ENCODE measurements around the gene GFM2. TPM values are rescaled to one million over a fixed set of nuclear protein-coding genes. Genes with fewer than 3 reads are reported as not detected.
A peak's percentile ranks its signal among the peaks of the same experiment; 100 is the strongest.

The GFM2 gene
- total and polyA plus RNA-seq, 2 experiments from 2014 or later = 28.5 to 50.1 TPM

GRCh38 chr5:74766418-74766848, 484 bp downstream of the GFM2 start:
- ATAC-seq (peak; percentile 40), DNase-seq (ENCODE audit: low spot score) (peak; percentile 72)
- H3K4me3 Mint-ChIP-seq = peak overlapping the region; percentile 100
- peaks cover 28% of the 10 kb centered on the region for H3K36me3 ChIP-seq (ENCODE audit: insufficient read depth)
- H3K4me1 Mint-ChIP-seq = peaks cover 11% of the 10 kb centered on the region
- H3K4me1 ChIP-seq (ENCODE audit: insufficient read depth) = peaks cover 5% of the 10 kb centered on the region
- no peaks in the 10 kb centered on the region for H3K9me2 ChIP-seq (ENCODE audit: insufficient read depth)
- H3F3A ChIP-seq (replicated peaks; ENCODE audit: low read depth) = peaks cover 8% of the 10 kb centered on the region
- peak overlapping the region; percentile 100 for H2AFZ ChIP-seq
- peak overlapping the region; percentile 94 for H3K4me2 ChIP-seq
- H3K27ac ChIP-seq (ENCODE audit: low read depth) = no peak overlapping the region; the same call in 1 of the 2 replicates
- H3K79me2 ChIP-seq (replicated peaks; ENCODE audit: insufficient read depth) = peaks cover 58% of the 10 kb centered on the region
- peak overlapping the region; percentile 99 for H3K4me3 ChIP-seq
- peaks cover 32% of the 10 kb centered on the region for H3K36me3 Mint-ChIP-seq (ENCODE audit: low read depth)
- TF ChIP-seq, protein P1, sequence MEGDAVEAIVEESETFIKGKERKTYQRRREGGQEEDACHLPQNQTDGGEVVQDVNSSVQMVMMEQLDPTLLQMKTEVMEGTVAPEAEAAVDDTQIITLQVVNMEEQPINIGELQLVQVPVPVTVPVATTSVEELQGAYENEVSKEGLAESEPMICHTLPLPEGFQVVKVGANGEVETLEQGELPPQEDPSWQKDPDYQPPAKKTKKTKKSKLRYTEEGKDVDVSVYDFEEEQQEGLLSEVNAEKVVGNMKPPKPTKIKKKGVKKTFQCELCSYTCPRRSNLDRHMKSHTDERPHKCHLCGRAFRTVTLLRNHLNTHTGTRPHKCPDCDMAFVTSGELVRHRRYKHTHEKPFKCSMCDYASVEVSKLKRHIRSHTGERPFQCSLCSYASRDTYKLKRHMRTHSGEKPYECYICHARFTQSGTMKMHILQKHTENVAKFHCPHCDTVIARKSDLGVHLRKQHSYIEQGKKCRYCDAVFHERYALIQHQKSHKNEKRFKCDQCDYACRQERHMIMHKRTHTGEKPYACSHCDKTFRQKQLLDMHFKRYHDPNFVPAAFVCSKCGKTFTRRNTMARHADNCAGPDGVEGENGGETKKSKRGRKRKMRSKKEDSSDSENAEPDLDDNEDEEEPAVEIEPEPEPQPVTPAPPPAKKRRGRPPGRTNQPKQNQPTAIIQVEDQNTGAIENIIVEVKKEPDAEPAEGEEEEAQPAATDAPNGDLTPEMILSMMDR (conservative IDR thresholded peaks at IDR 0.05; ENCODE audit: low read depth in 2 of 2) = peak; percentile 40 to 67
- TF ChIP-seq CREB1 (CRISPR knock-in tag; IDR thresholded peaks at IDR 0.05; ENCODE audit: low read depth) = no peak
- TF ChIP-seq ETS1 (IDR thresholded peaks at IDR 0.05) = no peak
- no peaks in the 10 kb centered on the region for H3K9me3 Mint-ChIP-seq
- H3K27me3 Mint-ChIP-seq (ENCODE audit: insufficient read depth, low read depth, poor library complexity) = peaks cover 3% of the 10 kb centered on the region
- H3K27ac Mint-ChIP-seq = peak overlapping the region; percentile 62
- H3K27me3 ChIP-seq (ENCODE audit: insufficient read depth) = no peaks in the 10 kb centered on the region
- peaks cover 5% of the 10 kb centered on the region; the same call in 1 of the 2 replicates for H4K20me1 ChIP-seq (replicated peaks; ENCODE audit: insufficient read depth)

DNA sequence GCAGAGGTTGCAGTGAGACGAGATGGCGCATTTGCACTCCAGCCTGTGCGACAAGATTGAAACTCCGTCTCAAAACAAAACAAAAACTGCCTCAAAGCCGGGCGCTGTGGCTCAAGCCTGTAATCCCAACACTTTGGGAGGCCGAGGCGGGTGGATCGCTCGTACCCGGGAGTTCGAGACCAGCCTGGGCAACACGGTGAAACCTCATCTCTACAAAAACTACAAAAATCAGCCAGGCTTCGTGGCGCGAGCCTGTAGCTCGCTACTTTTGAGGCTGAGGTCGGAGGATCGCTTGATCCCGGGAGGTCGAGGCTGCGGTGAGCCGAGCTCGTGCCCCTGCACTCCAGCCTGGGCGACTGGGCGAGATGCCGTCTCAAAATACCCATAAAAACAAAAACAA, 988 bp downstream of the GFM2 start:
- Mint-ChIP-seq H3K27me3 (ENCODE audit: insufficient read depth, low read depth, poor library complexity) (peaks cover 3% of the 10 kb centered on the region), H3K36me3 (ENCODE audit: low read depth) (peaks cover 27% of the 10 kb centered on the region), H3K27ac (no peak overlapping the region), H3K9me3 (no peaks in the 10 kb centered on the region), H3K4me1 (peaks cover 11% of the 10 kb centered on the region), H3K4me3 (peak overlapping the region; percentile 100)
- Histone ChIP-seq H3K36me3 (ENCODE audit: insufficient read depth) (peaks cover 29% of the 10 kb centered on the region), H3K4me1 (ENCODE audit: insufficient read depth) (peaks cover 5% of the 10 kb centered on the region), H3K27me3 (ENCODE audit: insufficient read depth) (no peaks in the 10 kb centered on the region), H3K4me2 (peak overlapping the region; percentile 94), H2AFZ (no peak overlapping the region), H3K79me2 (replicated peaks; ENCODE audit: insufficient read depth) (peaks cover 58% of the 10 kb centered on the region), H3K9me2 (ENCODE audit: insufficient read depth) (no peaks in the 10 kb centered on the region), H3F3A (replicated peaks; ENCODE audit: low read depth) (peaks cover 8% of the 10 kb centered on the region), H3K4me3 (peak overlapping the region; percentile 99), H3K27ac (ENCODE audit: low read depth) (no peak overlapping the region), H4K20me1 (replicated peaks; ENCODE audit: insufficient read depth) (peaks cover 5% of the 10 kb centered on the region; the same call in 1 of the 2 replicates)
- TF ChIP-seq, protein P2, sequence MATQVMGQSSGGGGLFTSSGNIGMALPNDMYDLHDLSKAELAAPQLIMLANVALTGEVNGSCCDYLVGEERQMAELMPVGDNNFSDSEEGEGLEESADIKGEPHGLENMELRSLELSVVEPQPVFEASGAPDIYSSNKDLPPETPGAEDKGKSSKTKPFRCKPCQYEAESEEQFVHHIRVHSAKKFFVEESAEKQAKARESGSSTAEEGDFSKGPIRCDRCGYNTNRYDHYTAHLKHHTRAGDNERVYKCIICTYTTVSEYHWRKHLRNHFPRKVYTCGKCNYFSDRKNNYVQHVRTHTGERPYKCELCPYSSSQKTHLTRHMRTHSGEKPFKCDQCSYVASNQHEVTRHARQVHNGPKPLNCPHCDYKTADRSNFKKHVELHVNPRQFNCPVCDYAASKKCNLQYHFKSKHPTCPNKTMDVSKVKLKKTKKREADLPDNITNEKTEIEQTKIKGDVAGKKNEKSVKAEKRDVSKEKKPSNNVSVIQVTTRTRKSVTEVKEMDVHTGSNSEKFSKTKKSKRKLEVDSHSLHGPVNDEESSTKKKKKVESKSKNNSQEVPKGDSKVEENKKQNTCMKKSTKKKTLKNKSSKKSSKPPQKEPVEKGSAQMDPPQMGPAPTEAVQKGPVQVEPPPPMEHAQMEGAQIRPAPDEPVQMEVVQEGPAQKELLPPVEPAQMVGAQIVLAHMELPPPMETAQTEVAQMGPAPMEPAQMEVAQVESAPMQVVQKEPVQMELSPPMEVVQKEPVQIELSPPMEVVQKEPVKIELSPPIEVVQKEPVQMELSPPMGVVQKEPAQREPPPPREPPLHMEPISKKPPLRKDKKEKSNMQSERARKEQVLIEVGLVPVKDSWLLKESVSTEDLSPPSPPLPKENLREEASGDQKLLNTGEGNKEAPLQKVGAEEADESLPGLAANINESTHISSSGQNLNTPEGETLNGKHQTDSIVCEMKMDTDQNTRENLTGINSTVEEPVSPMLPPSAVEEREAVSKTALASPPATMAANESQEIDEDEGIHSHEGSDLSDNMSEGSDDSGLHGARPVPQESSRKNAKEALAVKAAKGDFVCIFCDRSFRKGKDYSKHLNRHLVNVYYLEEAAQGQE (IDR thresholded peaks at IDR 0.05; ENCODE audit: unreplicated experiment) = no peak
- no peak for TF ChIP-seq CREB1 (CRISPR knock-in tag; IDR thresholded peaks at IDR 0.05; ENCODE audit: low read depth)
- TF ChIP-seq, protein P1 (conservative IDR thresholded peaks at IDR 0.05; ENCODE audit: low read depth in 2 of 2) = no peak
- TF ChIP-seq ZNF331 (CRISPR knock-in tag; IDR thresholded peaks at IDR 0.05; ENCODE audit: low read depth) = no peak
- DNase-seq (ENCODE audit: low spot score) (no peak), ATAC-seq (no peak)
